Activated CD8-positive, alpha-beta memory T cell treated with anti-CD3 and anti-CD28 coated beads for 36 hours (primary cell): Measurements from ENCODE around the gene HS3ST4. TPM values are rescaled to one million over a fixed set of nuclear protein-coding genes. Genes with fewer than 3 reads are reported as not detected.

Experiments used
- CTCF ChIA-PET: fragments of 350-600 bp; sonication (Branson Sonifier 250); formaldehyde crosslinking; loops from one replicate; lab custom pipeline; 2021; ENCODE audit warnings: antibody characterized with exemption; lab: Charles Lee
- POLR2A ChIA-PET: fragments of 350-600 bp; sonication (Branson Sonifier 250); formaldehyde crosslinking; loops from one replicate; lab custom pipeline; 2021; ENCODE audit warnings: antibody characterized with exemption; lab: Charles Lee
- total RNA-seq, 2 experiments: library from RNA; stranded (reverse); gene quantifications; one replicate each; pipeline ENCODE4 v1.2.3, GENCODE V29; 2021

The HS3ST4 gene
- not detected for total RNA-seq

DNA sequence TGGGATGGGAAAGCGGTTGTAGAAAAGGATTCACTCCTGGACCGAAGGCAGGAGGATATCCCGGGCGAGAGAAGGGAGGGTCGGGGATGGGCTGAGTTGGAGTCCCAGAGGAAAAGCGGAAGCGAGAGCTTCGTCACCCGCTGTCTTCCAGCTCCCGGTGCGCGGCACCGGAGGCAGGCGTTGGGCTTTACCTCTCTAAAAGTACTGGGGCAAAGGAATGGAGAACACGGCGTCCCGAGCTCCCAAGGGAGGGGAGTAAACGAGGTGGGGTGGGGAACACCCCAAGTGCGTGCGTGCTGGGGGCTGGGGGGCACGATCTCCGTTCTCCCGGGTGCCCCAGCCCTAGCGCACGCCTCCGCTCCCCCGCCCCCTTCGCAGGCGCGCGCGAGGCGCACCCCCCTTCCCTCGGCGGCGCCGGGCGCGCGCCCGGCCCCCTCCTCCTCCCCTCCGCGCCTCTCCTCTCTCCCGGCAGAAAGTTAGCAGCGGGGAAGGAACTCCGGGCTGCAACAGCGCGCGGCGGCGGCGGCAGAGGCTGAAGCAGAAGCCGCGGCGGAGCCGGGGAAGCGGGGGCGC lies at the start of gene HS3ST4:
TSS of gene HS3ST4 (plus strand) at position 441 of the 573 bp plus-strand sequence.
- CTCF ChIA-PET = no interaction called here
- POLR2A ChIA-PET = no interaction called here

- POLR2A ChIA-PET = no interaction called here
- CTCF ChIA-PET = no interaction called here
These were observed 48.1 kb upstream of the HS3ST4 start for GRCh38 chr16:25643633-25644032.

- ChIA-PET CTCF (no interaction called here), POLR2A (no interaction called here)
These were observed 35.1 kb upstream of the HS3ST4 start for GRCh38 chr16:25656639-25657038.

DNA sequence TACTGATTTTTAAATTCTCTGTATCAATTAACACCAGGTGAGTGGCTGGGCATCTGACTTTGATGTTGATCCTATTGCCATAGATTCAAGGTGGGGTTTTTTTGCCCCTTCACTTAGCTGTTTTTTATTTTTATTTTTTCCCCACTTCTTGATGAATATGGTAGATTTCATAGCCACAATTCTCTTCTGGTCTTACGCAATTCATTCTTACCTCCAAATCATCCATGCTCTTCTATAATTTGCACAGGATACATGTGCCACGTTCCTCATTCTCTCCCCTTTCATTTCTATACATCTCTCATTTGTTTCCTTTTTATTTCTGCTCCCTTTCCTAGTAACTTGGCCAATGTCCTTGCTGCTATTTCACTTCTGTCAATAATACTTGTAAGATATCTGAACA lies 14.9 kb upstream of the HS3ST4 start:
- ChIA-PET CTCF (no interaction called here), POLR2A (no interaction called here)

- CTCF ChIA-PET = no interaction called here
- POLR2A ChIA-PET = no interaction called here
These were observed 12.2 kb upstream of the HS3ST4 start for GRCh38 chr16:25679511-25679910.

DNA sequence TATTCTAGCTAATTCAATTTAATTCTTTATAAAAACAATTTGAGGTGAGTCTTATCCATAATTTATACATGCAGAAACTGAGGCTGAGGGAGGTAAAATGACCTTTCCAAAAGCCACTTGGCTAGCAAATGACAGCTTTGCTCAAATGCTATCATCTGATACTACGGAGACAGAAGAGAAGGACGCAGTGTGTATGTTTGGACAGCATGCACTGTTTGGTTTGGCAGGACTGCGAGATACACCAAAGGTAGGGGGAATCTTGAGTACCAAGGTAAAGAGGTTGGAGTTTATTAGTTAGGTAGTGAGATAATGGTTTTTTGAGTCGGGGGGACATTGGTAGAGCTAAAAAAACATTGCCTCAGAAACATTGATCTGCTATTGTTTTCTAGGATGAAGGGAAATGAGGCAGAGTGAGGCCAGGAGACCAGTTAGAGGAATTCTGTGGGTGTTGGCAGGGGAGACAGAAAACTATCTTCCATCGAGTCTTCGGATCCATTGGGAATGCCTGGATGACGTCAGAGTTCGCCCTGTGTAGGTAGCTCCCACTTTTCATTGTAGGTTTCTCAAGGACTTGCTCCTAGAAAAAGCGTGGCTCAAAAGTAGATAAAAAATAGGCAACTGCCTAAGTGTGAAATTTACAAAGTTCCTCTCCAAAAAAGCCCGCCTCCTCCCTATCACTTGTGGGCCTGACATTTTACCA lies 2.5 kb upstream of the HS3ST4 start:
- ChIA-PET POLR2A (no interaction called here), CTCF (no interaction called here)

GRCh38 chr16:25690552-25691143 lies 1.1 kb upstream of the HS3ST4 start:
- POLR2A ChIA-PET = no interaction called here
- CTCF ChIA-PET = no interaction called here

DNA sequence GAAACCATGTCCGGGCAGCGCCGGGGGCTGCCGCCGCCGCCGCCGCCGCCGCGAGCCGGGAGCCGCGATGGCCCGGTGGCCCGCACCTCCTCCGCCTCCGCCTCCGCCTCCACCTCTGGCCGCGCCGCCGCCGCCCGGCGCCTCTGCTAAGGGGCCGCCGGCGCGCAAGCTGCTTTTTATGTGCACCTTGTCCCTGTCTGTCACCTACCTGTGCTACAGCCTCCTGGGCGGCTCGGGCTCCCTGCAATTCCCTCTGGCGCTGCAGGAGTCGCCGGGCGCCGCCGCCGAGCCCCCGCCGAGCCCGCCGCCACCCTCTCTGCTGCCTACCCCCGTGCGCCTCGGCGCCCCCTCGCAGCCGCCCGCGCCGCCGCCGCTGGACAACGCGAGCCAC lies 587 bp downstream of the HS3ST4 start:
- POLR2A ChIA-PET = no interaction called here
- CTCF ChIA-PET = no interaction called here

DNA sequence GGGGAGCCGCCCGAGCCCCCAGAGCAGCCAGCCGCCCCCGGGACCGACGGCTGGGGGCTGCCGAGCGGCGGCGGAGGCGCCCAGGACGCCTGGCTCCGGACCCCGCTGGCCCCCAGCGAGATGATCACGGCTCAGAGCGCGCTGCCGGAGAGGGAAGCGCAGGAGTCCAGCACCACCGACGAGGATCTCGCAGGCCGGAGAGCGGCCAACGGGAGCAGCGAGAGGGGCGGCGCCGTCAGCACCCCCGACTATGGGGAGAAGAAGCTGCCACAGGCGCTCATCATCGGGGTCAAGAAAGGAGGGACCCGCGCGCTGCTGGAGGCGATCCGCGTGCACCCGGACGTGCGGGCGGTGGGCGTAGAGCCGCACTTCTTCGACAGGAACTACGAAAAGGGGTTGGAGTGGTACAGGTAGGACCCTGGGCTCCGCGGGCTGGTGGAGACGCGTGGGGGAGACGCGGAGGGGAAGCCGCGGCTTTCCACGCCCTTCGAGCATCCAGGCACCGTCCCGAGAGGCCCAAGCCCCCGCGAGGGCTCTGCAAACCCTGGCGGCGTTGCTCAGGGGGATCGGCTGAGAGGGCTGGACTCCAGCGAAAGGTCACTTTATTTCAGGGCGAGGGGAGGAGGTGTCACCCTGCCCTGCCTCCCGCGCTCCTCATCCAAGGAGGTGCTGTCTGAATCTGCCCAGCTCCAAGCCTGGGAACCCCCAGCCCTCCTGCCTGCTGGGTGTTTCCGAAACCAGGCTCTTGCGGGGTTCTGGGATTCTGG lies 1.2 kb downstream of the HS3ST4 start:
- ChIA-PET POLR2A (no interaction called here), CTCF (no interaction called here)

DNA sequence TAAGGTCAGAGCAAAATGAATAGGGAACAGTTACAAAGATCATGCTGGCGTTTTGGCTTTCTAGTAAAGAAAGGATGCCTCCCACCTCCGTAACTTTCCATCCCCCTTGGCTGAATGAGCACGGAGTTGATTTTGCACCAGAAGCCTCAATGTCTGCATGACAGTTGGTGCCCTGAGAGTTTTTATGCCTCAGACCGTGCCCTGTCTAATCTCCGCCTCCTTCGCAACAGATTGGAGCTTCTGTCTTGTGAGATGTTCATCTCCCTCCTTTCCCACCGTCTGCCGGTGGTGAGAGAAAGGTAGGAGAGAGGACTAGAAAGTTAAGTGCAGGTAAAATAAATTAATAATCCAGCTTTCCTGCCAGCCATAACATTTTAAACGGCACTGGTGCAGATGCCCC lies 1.9 kb downstream of the HS3ST4 start:
- POLR2A ChIA-PET = no interaction called here

GRCh38 chr16:25699069-25699468 lies 7.3 kb downstream of the HS3ST4 start:
- CTCF ChIA-PET = no interaction called here
- POLR2A ChIA-PET = no interaction called here

More for the DNA sequence above, 1.9 kb downstream of the HS3ST4 start:
- CTCF ChIA-PET = no interaction called here

DNA sequence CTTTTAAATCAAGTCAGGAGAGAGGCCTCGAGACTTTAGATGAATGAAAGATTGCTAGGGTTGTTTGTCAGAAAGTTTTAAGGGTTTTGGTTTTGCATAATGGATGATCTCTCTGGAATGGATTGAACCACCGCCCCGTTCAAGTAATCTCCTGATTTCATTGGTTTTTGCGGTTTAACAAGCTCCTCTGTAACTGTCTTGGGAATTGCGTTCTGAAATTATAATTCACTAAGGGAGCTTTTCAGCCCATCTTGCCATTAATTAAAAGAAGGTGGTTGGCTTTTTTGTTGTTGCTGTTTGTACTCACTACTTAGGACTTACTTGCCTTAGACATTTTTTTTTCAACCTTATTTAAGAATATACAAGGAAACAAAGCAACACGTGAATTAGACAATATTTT lies 8.8 kb downstream of the HS3ST4 start:
- CTCF ChIA-PET = no interaction called here

DNA sequence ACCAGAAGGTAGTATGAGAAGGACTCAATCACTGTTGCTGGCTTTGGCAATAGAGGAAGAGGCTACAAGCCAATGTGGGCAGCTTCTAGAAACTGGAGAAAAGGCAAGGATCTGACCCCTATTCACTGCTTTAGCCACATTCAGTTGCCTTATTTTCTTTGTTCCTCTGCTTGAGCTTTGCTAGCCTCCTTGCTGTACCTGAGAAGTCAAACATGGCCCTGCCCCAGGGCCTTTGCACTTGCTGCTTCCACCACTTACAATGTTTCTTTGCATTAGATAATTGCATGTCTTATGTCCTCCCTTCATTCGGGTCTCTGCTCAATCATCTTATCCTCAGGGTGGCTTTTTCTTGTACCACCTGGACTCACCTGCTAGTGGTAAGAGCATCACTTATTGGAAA lies 15.8 kb downstream of the HS3ST4 start:
- CTCF ChIA-PET = no interaction called here
- POLR2A ChIA-PET = no interaction called here

More for the DNA sequence above, 8.8 kb downstream of the HS3ST4 start:
- POLR2A ChIA-PET = no interaction called here

GRCh38 chr16:25707982-25708583 lies 16.3 kb downstream of the HS3ST4 start:
- ChIA-PET POLR2A (no interaction called here), CTCF (no interaction called here)

DNA sequence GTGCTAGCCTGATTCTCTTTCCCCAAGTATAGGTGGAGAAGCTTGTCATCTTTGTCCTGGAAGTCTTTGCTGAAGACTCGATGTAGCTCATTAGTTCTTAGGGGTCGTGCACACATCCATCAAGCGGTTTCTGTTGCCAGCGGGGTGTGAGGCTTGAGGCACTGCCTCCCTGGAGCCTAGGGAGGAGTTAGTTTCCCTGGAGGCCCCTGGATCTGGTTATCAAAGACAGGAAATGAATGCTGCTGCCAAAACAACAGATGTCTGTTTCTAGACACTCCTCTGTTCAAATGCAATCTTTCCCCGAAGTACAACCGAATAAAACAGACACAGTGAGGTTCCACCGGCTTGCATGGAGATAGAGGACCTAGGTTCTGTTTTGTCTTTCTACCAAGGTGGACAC lies 17.5 kb downstream of the HS3ST4 start:
- POLR2A ChIA-PET = no interaction called here
- CTCF ChIA-PET = no interaction called here

GRCh38 chr16:25713785-25714570 lies 22.2 kb downstream of the HS3ST4 start:
- ChIA-PET CTCF (no interaction called here), POLR2A (no interaction called here)

DNA sequence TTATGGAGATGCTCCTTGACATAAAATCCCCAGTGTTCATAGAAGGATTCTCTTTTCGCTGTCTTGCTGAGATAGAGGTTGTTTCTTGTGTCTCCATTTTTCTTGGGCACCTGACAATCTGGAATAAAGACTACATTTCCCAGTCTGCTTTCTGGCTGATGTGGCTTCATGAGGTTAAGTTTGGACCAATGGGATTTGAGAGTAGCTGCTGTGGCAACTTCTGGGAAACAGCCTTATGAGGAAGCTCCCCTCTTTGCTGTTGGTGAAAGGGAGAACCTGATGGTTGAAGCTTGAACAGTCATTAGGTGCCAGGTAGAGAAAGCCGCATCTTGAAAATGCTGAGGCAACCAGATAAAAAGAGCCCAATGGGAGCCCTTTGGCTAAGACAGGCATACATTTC lies 24.4 kb downstream of the HS3ST4 start:
- CTCF ChIA-PET = no interaction called here

DNA sequence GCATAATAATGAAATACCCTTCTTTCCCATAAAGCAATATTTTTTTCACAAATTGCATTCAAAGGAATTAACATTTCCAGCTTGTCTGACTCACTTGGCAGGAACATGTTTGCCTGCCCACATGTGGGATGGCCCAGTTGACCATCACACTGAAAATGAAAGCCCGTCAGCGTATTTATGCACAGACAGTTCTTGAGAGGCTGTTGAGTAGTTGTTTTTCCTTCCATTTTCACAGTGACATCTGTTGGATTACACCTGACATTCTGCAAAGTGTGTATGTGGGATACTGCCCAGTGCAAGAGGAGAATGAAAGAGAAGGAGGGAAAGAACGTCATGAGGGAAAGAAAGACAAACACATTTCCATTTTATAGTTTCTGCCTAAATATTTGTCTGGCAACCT lies 29.7 kb downstream of the HS3ST4 start:
- POLR2A ChIA-PET = no interaction called here
- CTCF ChIA-PET = no interaction called here

More for the DNA sequence above, 24.4 kb downstream of the HS3ST4 start:
- POLR2A ChIA-PET = no interaction called here

GRCh38 chr16:25726430-25727098 lies 34.8 kb downstream of the HS3ST4 start:
- ChIA-PET POLR2A (no interaction called here), CTCF (no interaction called here)
